Left lung (tissue), 10 donors: ENCODE measurements around the gene DNAJC1. TPM values are rescaled to one million over a fixed set of nuclear protein-coding genes. Genes with fewer than 3 reads are reported as not detected.
"Not testable (repeated sequence)": the region's sequence is repeated elsewhere in the genome, so short reads cannot be mapped to it uniquely, and the experiment has no call there.

Source experiments
- ATAC-seq: fragments of 200-7000 bp; cut with Tn5 transposase; one replicate; pipeline ENCODE4 v1.9.1; 2020; ENCODE audit warnings: moderate library complexity
- DNase-seq, 4 donors: peaks; one replicate each; pipeline ENCODE4 v3.0.0-alpha.2; 2013 to 2020
- H3K27ac ChIP-seq, 2 donors: fragments of 200-600 bp; sonication (generic) in 1 of 2; one replicate each; pipeline versions ENCODE4 v1.5.0 to v1.8.0; 2020 to 2021
- H3K27me3 ChIP-seq, 2 donors: fragments of 200-600 bp; sonication (generic) in 1 of 2; one replicate each; pipeline versions ENCODE4 v1.5.0 to v1.8.0; 2020 to 2021
- H3K36me3 ChIP-seq, 2 donors: fragments of 200-600 bp; sonication (generic) in 1 of 2; one replicate each; pipeline versions ENCODE4 v1.5.0 to v1.8.0; 2020 to 2021
- H3K4me1 ChIP-seq, 2 donors: fragments of 200-600 bp; one replicate each; pipeline ENCODE4 v1.8.0; 2021
- H3K4me3 ChIP-seq, 2 donors: fragments of 200-600 bp; sonication (generic) in 1 of 2; one replicate each; pipeline versions ENCODE4 v1.5.0 to v1.8.0; 2020 to 2021; ENCODE audit warnings: mild to moderate bottlenecking in 1 of 2
- H3K9me3 ChIP-seq, 2 donors: fragments of 200-600 bp; sonication (generic) in 1 of 2; one replicate each; pipeline versions ENCODE4 v1.5.0 to v1.8.0; 2020 to 2021
- intact Hi-C, 2 donors: fragments of 100-400 bp; cut with DNase I; formaldehyde crosslinking; loops; one replicate each; pipeline versions ENCODE4 v1.11.2 to v1.14.2; 2022
- polyA plus RNA-seq, 6 donors: library from polyadenylated mRNA; unstranded; fragments of 120-200 nt; gene quantifications; one replicate each; pipeline ENCODE4 v1.2.1, GENCODE V29; 2013; ENCODE audit not compliant: insufficient read length in 6 of 6
- total RNA-seq, 2 donors: library from RNA; stranded (reverse); fragmentation: NEBNext Ultra II Directional; extraction: Animal tissue kit (Norgen Biotek cat#: 25700); gene quantifications; one replicate each; pipeline ENCODE4 v1.2.1, GENCODE V29; 2021
- TF ChIP-seq, protein P1 (sequence below), 2 donors: fragments of 200-600 bp; sonication (generic) in 1 of 2; IDR thresholded peaks; one replicate each; pipeline versions ENCODE4 v1.5.0 to v1.8.0; 2021; ENCODE audit warnings: antibody characterized with exemption in 2 of 2
- donor health status: DM: no; HTN: yes; CAD: no.
- donor health status: DM: no; HTN: no; CAD: no.

Gene DNAJC1
- total and polyA plus RNA-seq, 8 donors, result 29.1 to 40.9 (median 32.9) TPM

DNA sequence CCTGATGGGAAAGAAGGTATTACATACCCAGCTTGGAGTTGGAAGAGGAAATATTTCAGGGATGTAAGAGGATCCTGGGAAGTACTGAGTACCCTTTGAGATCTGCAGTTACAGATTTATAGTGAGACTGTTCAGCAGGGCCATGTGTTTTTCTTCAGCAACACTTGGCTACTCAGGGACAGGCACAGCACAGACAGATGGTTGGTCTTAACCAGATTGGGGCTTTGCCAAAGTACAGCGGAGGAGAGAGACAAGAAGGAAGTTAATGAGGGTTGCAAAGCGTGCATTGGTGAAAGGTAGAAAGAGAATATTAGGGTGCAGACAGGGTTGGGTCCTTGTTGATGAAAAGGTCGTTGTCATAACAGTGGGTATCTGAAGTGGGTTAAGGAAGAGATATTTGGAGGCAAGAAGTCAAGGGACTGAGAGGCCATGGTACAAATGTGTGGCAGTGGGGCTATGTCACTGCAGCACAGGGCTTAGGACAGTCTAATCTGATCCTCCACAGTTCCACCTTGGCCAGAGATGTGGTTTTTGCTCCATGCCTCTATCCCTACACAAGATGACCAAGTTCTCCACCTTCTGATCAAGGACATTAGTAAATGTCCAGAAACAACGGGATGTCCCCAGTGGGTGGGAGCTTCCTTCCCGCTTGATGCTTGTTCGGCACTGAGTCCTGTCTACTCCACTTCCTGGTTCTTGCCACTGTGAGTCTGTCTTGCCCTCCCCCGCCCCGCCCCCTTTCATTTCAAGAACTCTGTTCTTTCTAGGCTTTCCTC, 18.9 kb upstream of the DNAJC1 start:
- Histone ChIP-seq H3K9me3 (no peaks in the 10 kb centered on the region), H3K4me1 (peaks cover 0 to 8% of the 10 kb centered on the region in 2 donors), H3K27ac (no peak overlapping the region), H3K36me3 (no peaks in the 10 kb centered on the region), H3K4me3 (no peak overlapping the region), H3K27me3 (no peaks in the 10 kb centered on the region)
- ATAC-seq, result peak; percentile 40
- TF ChIP-seq, protein P1, sequence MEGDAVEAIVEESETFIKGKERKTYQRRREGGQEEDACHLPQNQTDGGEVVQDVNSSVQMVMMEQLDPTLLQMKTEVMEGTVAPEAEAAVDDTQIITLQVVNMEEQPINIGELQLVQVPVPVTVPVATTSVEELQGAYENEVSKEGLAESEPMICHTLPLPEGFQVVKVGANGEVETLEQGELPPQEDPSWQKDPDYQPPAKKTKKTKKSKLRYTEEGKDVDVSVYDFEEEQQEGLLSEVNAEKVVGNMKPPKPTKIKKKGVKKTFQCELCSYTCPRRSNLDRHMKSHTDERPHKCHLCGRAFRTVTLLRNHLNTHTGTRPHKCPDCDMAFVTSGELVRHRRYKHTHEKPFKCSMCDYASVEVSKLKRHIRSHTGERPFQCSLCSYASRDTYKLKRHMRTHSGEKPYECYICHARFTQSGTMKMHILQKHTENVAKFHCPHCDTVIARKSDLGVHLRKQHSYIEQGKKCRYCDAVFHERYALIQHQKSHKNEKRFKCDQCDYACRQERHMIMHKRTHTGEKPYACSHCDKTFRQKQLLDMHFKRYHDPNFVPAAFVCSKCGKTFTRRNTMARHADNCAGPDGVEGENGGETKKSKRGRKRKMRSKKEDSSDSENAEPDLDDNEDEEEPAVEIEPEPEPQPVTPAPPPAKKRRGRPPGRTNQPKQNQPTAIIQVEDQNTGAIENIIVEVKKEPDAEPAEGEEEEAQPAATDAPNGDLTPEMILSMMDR (IDR thresholded peaks at IDR 0.05), result no peak
- DNase-seq, result peak in 2 of 4 donors; percentile 88 to 92
- intact Hi-C loops, result no loop called here

DNA sequence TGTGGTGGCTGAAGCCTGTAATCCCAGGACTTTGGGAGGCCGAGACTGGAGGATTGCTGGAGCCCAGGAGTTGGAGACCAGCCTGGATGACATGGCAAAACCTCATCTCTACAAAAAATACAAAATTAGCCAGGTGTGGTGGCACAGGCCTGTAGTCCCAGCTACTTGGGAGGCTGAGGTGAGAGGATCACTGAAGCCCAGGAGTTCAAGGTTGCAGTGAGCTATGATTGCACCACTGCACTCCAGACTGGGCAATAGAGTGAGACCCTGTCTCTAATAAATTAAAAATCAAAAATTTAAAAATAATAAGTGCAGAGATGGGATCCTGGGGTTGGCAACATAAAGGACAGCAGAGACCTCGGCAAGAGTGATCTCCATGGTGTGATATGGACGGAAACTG, 17.6 kb upstream of the DNAJC1 start:
- H3K36me3 ChIP-seq, H3K27ac ChIP-seq, ATAC-seq, intact Hi-C loops, DNase-seq, H3K4me3 ChIP-seq, H3K27me3 ChIP-seq, H3K9me3 ChIP-seq: not testable (repeated sequence)
- H3K4me1 ChIP-seq, result peaks cover 0 to 17% of the 10 kb centered on the region in 2 donors

DNA sequence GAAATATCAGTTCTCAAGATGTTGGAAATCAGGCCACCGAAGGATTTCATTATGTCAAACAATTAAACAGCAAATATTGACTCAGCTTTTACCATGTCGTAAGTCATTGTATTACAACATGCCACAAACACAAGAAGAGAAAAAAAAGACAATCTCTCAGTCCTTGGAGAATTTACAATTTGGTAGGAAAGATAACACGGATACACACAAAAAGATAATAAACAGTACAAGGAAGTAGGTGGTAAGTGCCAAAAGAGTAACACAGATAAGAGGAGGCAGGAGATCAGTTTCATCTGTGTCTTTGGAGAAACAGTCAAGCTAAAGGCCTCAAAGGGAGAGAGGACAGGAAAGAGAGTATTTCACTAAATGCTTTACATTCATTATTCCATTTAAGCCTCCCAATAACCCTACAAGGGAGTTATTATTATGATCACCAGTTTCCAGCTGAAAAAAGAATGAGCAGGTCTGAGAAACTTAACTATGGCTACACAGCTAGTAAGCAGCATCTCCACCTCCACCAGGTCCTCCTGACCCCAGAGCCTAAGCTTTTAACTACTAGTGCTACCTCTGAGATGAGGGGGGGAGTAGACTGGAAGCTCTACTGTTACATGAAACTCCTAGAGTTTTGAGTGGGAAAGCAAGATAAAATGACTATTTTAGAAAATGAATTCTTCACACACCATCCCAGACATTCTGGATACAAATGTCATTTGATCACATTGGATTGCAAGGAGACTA, 13.9 kb upstream of the DNAJC1 start:
- no peak overlapping the region for H3K27ac ChIP-seq
- ATAC-seq, result no peak
- intact Hi-C loops, result no loop called here

DNA sequence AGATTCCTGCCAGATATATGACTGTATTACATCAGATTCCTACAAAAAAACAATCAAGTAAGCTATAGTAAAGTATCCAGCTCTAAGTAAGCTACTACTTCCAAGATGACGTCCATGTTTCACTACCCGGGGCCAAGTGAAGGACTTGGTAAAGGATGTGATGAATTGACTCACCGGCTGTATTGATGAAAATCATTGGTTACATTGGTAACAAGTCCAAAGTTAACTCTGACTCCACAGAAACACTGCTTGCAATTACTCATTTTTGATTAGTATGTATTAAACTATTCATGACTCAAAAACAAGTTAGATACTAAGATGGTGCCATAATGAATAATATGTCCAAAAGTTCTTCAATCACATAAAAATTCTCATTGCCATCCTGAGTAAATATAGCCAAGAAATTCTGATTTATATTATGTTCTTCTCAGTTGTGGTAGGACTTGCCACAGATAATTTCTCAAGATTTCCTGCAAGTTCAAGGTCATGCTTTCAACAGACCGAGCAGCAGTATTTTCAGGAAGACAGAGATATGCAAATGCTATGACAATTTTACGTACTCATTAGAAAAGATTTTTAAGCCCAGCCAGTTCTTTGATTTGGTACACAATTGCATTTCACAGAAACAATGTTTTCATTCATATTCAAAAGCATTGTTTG, 12.6 kb upstream of the DNAJC1 start:
- intact Hi-C loops, result no loop called here
- Histone ChIP-seq H3K36me3 (no peaks in the 10 kb centered on the region), H3K9me3 (no peaks in the 10 kb centered on the region), H3K4me3 (no peak overlapping the region), H3K4me1 (peaks cover 0 to 16% of the 10 kb centered on the region in 2 donors), H3K27ac (no peak overlapping the region), H3K27me3 (no peaks in the 10 kb centered on the region)
- TF ChIP-seq, protein P1 (IDR thresholded peaks at IDR 0.05), result no peak
- ATAC-seq, result no peak
- no peak for DNase-seq

More for the DNA sequence above, 13.9 kb upstream of the DNAJC1 start:
- peaks cover 0 to 18% of the 10 kb centered on the region in 2 donors for H3K4me1 ChIP-seq
- peak in 1 of 4 donors; percentile 70 for DNase-seq
- no peaks in the 10 kb centered on the region for H3K9me3 ChIP-seq
- no peaks in the 10 kb centered on the region for H3K27me3 ChIP-seq
- H3K36me3 ChIP-seq, result no peaks in the 10 kb centered on the region
- no peak overlapping the region for H3K4me3 ChIP-seq
- TF ChIP-seq, protein P1 (IDR thresholded peaks at IDR 0.05), result no peak

DNA sequence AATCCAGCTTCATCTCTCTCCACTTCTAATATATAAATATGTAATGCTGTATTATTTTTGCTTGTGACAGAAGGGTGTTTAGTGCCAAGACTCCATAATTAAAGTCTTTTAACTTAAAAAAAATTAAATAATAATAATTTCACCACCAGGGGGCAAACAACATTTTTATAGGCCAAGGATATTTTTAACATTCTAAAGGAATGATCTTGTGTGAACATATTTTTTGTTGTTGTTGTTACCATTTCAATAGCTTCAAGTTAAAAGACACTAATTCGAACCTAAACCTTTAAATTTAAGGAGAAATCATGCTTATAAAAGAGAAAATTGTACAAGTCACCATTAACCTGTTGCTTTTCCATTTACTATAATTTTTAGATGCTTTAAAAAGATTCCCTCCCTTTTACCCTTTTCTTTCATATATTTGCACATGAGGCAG, 7.5 kb upstream of the DNAJC1 start:
- no peaks in the 10 kb centered on the region for H3K9me3 ChIP-seq
- intact Hi-C loops, result no loop called here
- H3K36me3 ChIP-seq, result no peaks in the 10 kb centered on the region
- H3K4me1 ChIP-seq, result peaks cover 0 to 8% of the 10 kb centered on the region in 2 donors
- DNase-seq (peak in 1 of 4 donors; percentile 48), ATAC-seq (no peak)
- H3K27me3 ChIP-seq, result no peaks in the 10 kb centered on the region
- H3K27ac ChIP-seq, result no peak overlapping the region
- no peak overlapping the region for H3K4me3 ChIP-seq
- TF ChIP-seq, protein P1 (IDR thresholded peaks at IDR 0.05), result peak in 1 of 2 donors; percentile 52
